ENCODE results near the gene IL27RA. TPM values are rescaled to one million over a fixed set of nuclear protein-coding genes. Genes with fewer than 3 reads are reported as not detected.

Gene IL27RA
- total and polyA plus RNA-seq, 2 donors (not counting 3 experiments of a cell fraction or from before 2014, with no cell fraction given) = 1.6 to 4.5 TPM

- POLR2A ChIA-PET = interaction anchor here (0.5 kb wide), 1 partner anchor 28 kb away, joined by 5 read pairs; no protein-coding TSS in a partner anchor
- H3K27ac ChIP-seq (ENCODE audit: insufficient read depth, low read depth, low read length) = no peak overlapping the region
- H3K27me3 ChIP-seq (ENCODE audit: control insufficient read depth in 2 of 2, insufficient read depth in 2 of 2, low read length in 2 of 2) = no peaks in the 10 kb centered on the region
- H3K9me1 ChIP-seq (replicated peaks; ENCODE audit: control insufficient read depth, extremely low read depth, insufficient read depth, low read length) = no peaks in the 10 kb centered on the region
- H2AFZ ChIP-seq (ENCODE audit: low read depth, low read length) = no peak overlapping the region
- H4K20me1 ChIP-seq (replicated peaks; ENCODE audit: control insufficient read depth, extremely low read depth, insufficient read depth, low read length) = no peaks in the 10 kb centered on the region
- H3K4me3 ChIP-seq (replicated peaks in 1 of 3; ENCODE audit: insufficient read depth in 1 of 3, low read depth in 1 of 3, low read length in 3 of 3) = no peak overlapping the region
- H3K9me3 ChIP-seq (replicated peaks; ENCODE audit: control insufficient read depth, insufficient read depth, low read length) = no peaks in the 10 kb centered on the region
- intact Hi-C loops (cut with micrococcal nuclease) = no loop called here
- dilution Hi-C loops (cut with MboI; ENCODE audit: extremely low pct_ligation_motif_present, low sequenced_read_pairs) = no loop called here
- CTCF ChIA-PET = interaction anchor here (1.6 to 1.9 kb wide), 2 partner anchors 14 to 42 kb away, joined by 5 to 8 read pairs; partner anchors contain the start of gene IL27RA
- no peak overlapping the region for H3K9ac ChIP-seq (replicated peaks; ENCODE audit: extremely low read depth, insufficient read depth, low read length)
- TF ChIP-seq FOS (IDR thresholded peaks at IDR 0.05; ENCODE audit: borderline replicate concordance, insufficient read depth, low read length) (no peak), MYC (IDR thresholded peaks at IDR 0.05; ENCODE audit: low read depth, low read length) (no peak), MAX (IDR thresholded peaks at IDR 0.05; ENCODE audit: insufficient read depth, insufficient read length) (no peak), JUN (IDR thresholded peaks at IDR 0.05; ENCODE audit: borderline replicate concordance, insufficient read depth, insufficient read length, low read depth) (no peak), EZH2 (IDR thresholded peaks at IDR 0.05; ENCODE audit: borderline replicate concordance, low read depth, low read length, severe bottlenecking) (no peak), POLR2AphosphoS5 (IDR thresholded peaks at IDR 0.05; ENCODE audit: insufficient read depth, low read depth, low read length) (no peak), GATA2 (IDR thresholded peaks at IDR 0.05; ENCODE audit: insufficient read depth, insufficient read length, low read depth, low read length) (no peak), POLR2A (IDR thresholded peaks at IDR 0.05; ENCODE audit: low read depth, low read length) (no peak)
- TF ChIP-seq, protein P1, sequence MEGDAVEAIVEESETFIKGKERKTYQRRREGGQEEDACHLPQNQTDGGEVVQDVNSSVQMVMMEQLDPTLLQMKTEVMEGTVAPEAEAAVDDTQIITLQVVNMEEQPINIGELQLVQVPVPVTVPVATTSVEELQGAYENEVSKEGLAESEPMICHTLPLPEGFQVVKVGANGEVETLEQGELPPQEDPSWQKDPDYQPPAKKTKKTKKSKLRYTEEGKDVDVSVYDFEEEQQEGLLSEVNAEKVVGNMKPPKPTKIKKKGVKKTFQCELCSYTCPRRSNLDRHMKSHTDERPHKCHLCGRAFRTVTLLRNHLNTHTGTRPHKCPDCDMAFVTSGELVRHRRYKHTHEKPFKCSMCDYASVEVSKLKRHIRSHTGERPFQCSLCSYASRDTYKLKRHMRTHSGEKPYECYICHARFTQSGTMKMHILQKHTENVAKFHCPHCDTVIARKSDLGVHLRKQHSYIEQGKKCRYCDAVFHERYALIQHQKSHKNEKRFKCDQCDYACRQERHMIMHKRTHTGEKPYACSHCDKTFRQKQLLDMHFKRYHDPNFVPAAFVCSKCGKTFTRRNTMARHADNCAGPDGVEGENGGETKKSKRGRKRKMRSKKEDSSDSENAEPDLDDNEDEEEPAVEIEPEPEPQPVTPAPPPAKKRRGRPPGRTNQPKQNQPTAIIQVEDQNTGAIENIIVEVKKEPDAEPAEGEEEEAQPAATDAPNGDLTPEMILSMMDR (IDR thresholded peaks at IDR 0.05; ENCODE audit: extremely low read depth in 1 of 2, insufficient read depth in 1 of 2, low read depth in 1 of 2, low read length in 2 of 2) = no peak
- FAIRE-seq = no peak
- DNase-seq (ENCODE audit: low read depth, low spot score) = no peak
- peaks cover 22% of the 10 kb centered on the region for H3K4me1 ChIP-seq (ENCODE audit: control insufficient read depth, extremely low read depth, insufficient read depth, low read length)
- H3K4me2 ChIP-seq (ENCODE audit: insufficient read depth, low read length) = no peak overlapping the region
- H3K79me2 ChIP-seq (ENCODE audit: control insufficient read depth, insufficient read depth, low read length) = no peaks in the 10 kb centered on the region
- no peaks in the 10 kb centered on the region for H3K36me3 ChIP-seq (ENCODE audit: control insufficient read depth in 2 of 2, extremely low read depth in 1 of 2, insufficient read depth in 2 of 2, low read length in 2 of 2)
- no TSS peak for BruUV-seq (replicated peaks)
These were observed 42.1 kb upstream of the IL27RA start for GRCh38 chr19:13989487-13989886.

Data from endothelial cell of umbilical vein (primary cell).